Measurements from ENCODE around the gene PSMA6.
"Not testable (repeated sequence)": the region's sequence is repeated elsewhere in the genome, so short reads cannot be mapped to it uniquely, and the experiment has no call there.

PSMA6 gene

GRCh38 chr14:35326375-35326774 is 34.2 kb downstream of the PSMA6 start:
- no peak for DNase-seq

GRCh38 chr14:35331605-35332516 is 39.7 kb downstream of the PSMA6 start:
- DNase-seq, result no peak

GRCh38 chr14:35332517-35333263 is 40.5 kb downstream of the PSMA6 start:
- DNase-seq, result peak; percentile 26

- no peak for DNase-seq
These were observed 41.1 kb downstream of the PSMA6 start for GRCh38 chr14:35333264-35333730.

- no peak for DNase-seq
These were observed 41.9 kb downstream of the PSMA6 start for GRCh38 chr14:35333797-35334743.

- no peak for DNase-seq
These were observed 43.4 kb downstream of the PSMA6 start for GRCh38 chr14:35335388-35336092.

- DNase-seq, result not testable (repeated sequence)
These were observed 44.0 kb downstream of the PSMA6 start for GRCh38 chr14:35336171-35336493.

- DNase-seq, result no peak
These were observed 44.5 kb downstream of the PSMA6 start for GRCh38 chr14:35336494-35337268.

GRCh38 chr14:35337269-35338255 is 45.4 kb downstream of the PSMA6 start:
- DNase-seq, result no peak

GRCh38 chr14:35338731-35339405 is 46.7 kb downstream of the PSMA6 start:
- DNase-seq, result no peak

GRCh38 chr14:35339761-35340406 is 47.7 kb downstream of the PSMA6 start:
- DNase-seq, result peak; percentile 86

GRCh38 chr14:35340616-35341453 is 48.7 kb downstream of the PSMA6 start:
- no peak for DNase-seq

- DNase-seq, result no peak
These were observed 49.2 kb downstream of the PSMA6 start for GRCh38 chr14:35341454-35341750.

GRCh38 chr14:35341751-35342488 is 49.7 kb downstream of the PSMA6 start:
- peak; percentile 80 for DNase-seq

- DNase-seq, result no peak
These were observed 50.4 kb downstream of the PSMA6 start for GRCh38 chr14:35342489-35343010.

- no peak for DNase-seq
These were observed 51.5 kb downstream of the PSMA6 start for GRCh38 chr14:35343702-35344101.

All from MV-4-11 (cell line).